GM12878 (cell line): ENCODE results near the gene CD86.

Experiments
- POLR2A ChIP-seq: IDR thresholded peaks from 2 replicates; pipeline ENCODE4 v1.6.1; 2011; ENCODE audit warnings: low read depth, mild to moderate bottlenecking, low read length
- SP1 ChIP-seq: IDR thresholded peaks from one replicate; pipeline ENCODE4 v1.6.1; 2011; ENCODE audit warnings: low read depth, low read length
- ZNF274 ChIP-seq: IDR thresholded peaks from one replicate; pipeline ENCODE4 v1.8.0; 2011; ENCODE audit not compliant: insufficient read length, insufficient read depth

GRCh38 chr3:122104515-122105194, 49.5 kb downstream of the CD86 start:
- TF ChIP-seq SP1, result no peak
- TF ChIP-seq POLR2A, result no peak
- TF ChIP-seq ZNF274, result no peak
